SK-N-SH (cell line): ENCODE data around the gene STX16. TPM values are rescaled to one million over a fixed set of nuclear protein-coding genes. Genes with fewer than 3 reads are reported as not detected.

Source experiments
- CTCF ChIA-PET: fragments of 300-600, 350-600 bp; formaldehyde crosslinking; extraction: SDS; loops from one replicate; lab custom pipeline; 2021; lab: Yijun Ruan, JAX
- POLR2A ChIA-PET: fragments of 350-600 bp; sonication (Branson Sonifier 250); formaldehyde crosslinking; extraction: SDS; loops from one replicate; lab custom pipeline; 2020; ENCODE audit warnings: antibody characterized with exemption, inconsistent platforms; lab: Yijun Ruan, JAX
- DNase-seq: peaks from one replicate; pipeline ENCODE4 v3.0.0; 2012
- H2AFZ ChIP-seq: fragments of 200-600 bp; sonication (generic); 2 replicates; pipeline ENCODE4 v1.8.1; 2016; ENCODE audit warnings: antibody characterized with exemption, mild to moderate bottlenecking, low read depth
- H3F3A ChIP-seq: fragments of 200-600 bp; sonication (generic); replicated peaks from 2 replicates; pipeline ENCODE3; 2016; ENCODE audit warnings: antibody characterized with exemption, mild to moderate bottlenecking; ENCODE audit not compliant: insufficient read depth
- H3K27ac ChIP-seq, 2 experiments: fragments of 200-500 bp in 1 of 2; fragments of 200-600 bp in 1 of 2; sonication (Bioruptor generic) in 1 of 2; sonication (generic), shearing (Covaris generic) in 1 of 2; 2 replicates each; pipeline versions ENCODE4 v1.5.1 to v1.6.1; 2014 to 2016; ENCODE audit warnings: low read depth in 2 of 2, inconsistent platforms in 1 of 2, low read length in 1 of 2, mild to moderate bottlenecking in 1 of 2, mixed read lengths in 1 of 2
- H3K27me3 ChIP-seq: fragments of 200-600 bp; sonication (generic), shearing (Covaris generic); 2 replicates; pipeline ENCODE4 v1.6.1; 2016; ENCODE audit warnings: mixed run types; ENCODE audit not compliant: insufficient read depth
- H3K36me3 ChIP-seq, 2 experiments: fragments of 200-500 bp in 1 of 2; fragments of 200-600 bp in 1 of 2; sonication (Bioruptor generic) in 1 of 2; sonication (generic) in 1 of 2; replicated peaks in 1 of 2; 2 replicates each; pipeline versions ENCODE3 to v1.5.1; 2014 to 2016; ENCODE audit warnings: low read length in 1 of 2, mild to moderate bottlenecking in 1 of 2; ENCODE audit not compliant: insufficient read depth in 2 of 2, control insufficient read depth in 1 of 2
- H3K4me1 ChIP-seq, 2 experiments: fragments of 200-500 bp in 1 of 2; fragments of 200-600 bp in 1 of 2; sonication (Bioruptor generic) in 1 of 2; sonication (generic), shearing (Covaris generic) in 1 of 2; 2 replicates each; pipeline versions ENCODE4 v1.5.1 to v1.6.1; 2014 to 2016; ENCODE audit warnings: low read depth in 1 of 2, low read length in 1 of 2, mixed run types in 1 of 2; ENCODE audit not compliant: insufficient read depth in 2 of 2, control insufficient read depth in 1 of 2
- H3K4me2 ChIP-seq: fragments of 200-600 bp; sonication (generic), shearing (Covaris generic); 2 replicates; pipeline ENCODE4 v1.6.1; 2017; ENCODE audit warnings: mixed run types
- H3K4me3 ChIP-seq, 2 experiments: fragments of 200-500 bp in 1 of 2; fragments of 200-600 bp in 1 of 2; sonication (Bioruptor generic) in 1 of 2; sonication (generic), shearing (Covaris generic) in 1 of 2; 2 replicates each; pipeline versions ENCODE4 v1.5.1 to v1.8.1; 2014 to 2016; ENCODE audit warnings: low read depth in 2 of 2, inconsistent platforms in 1 of 2, low read length in 1 of 2, mild to moderate bottlenecking in 1 of 2, mixed read lengths in 1 of 2, moderate library complexity in 1 of 2
- H3K79me2 ChIP-seq: fragments of 200-600 bp; sonication (generic); 2 replicates; pipeline ENCODE4 v1.8.1; 2017; ENCODE audit warnings: mild to moderate bottlenecking; ENCODE audit not compliant: insufficient read depth
- H3K9ac ChIP-seq: fragments of 200-600 bp; sonication (generic); 2 replicates; pipeline ENCODE4 v1.6.1; 2017; ENCODE audit warnings: mixed run types
- H3K9me2 ChIP-seq: fragments of 200-600 bp; sonication (generic); 2 replicates; pipeline ENCODE4 v1.6.1; 2017; ENCODE audit warnings: mixed run types
- H3K9me3 ChIP-seq: fragments of 200-600 bp; sonication (generic); 2 replicates; pipeline ENCODE4 v1.6.1; 2017; ENCODE audit warnings: mixed run types, mild to moderate bottlenecking, moderate library complexity
- H4K20me1 ChIP-seq: fragments of 200-600 bp; sonication (generic); 2 replicates; pipeline ENCODE4 v1.6.1; 2017; ENCODE audit warnings: mild to moderate bottlenecking, mixed run types; ENCODE audit not compliant: insufficient read depth
- CHD2 ChIP-seq: fragments of 150-350 bp; IDR thresholded peaks from 2 replicates; pipeline ENCODE4 v1.6.1; 2018; ENCODE audit warnings: low read length; ENCODE audit not compliant: partially characterized antibody
- FOSL2 ChIP-seq: IDR thresholded peaks from 2 replicates; pipeline ENCODE4 v1.4.0; 2012; ENCODE audit warnings: low read depth, mild to moderate bottlenecking, moderate library complexity, borderline replicate concordance
- FOXJ3 ChIP-seq: sonication (generic); formaldehyde crosslinking; IDR thresholded peaks from 2 replicates; pipeline ENCODE4 v1.5.1; 2020; ENCODE audit warnings: mild to moderate bottlenecking, missing genetic modification reagents
- FOXM1 ChIP-seq: IDR thresholded peaks from 2 replicates; pipeline ENCODE4 v1.4.0; 2012; ENCODE audit warnings: low read depth, mild to moderate bottlenecking
- GATA2 ChIP-seq: sonication (generic); formaldehyde crosslinking; IDR thresholded peaks from 2 replicates; pipeline ENCODE4 v1.5.0; 2020; ENCODE audit warnings: mild to moderate bottlenecking, missing genetic modification reagents
- POLR2AphosphoS5 ChIP-seq: IDR thresholded peaks from 2 replicates; pipeline ENCODE4 v1.6.1; 2012; ENCODE audit warnings: low read depth, low read length
- RAD21 ChIP-seq: IDR thresholded peaks from 2 replicates; pipeline ENCODE4 v1.6.1; 2012; ENCODE audit warnings: mild to moderate bottlenecking, low read length
- RCOR1 ChIP-seq: fragments of 150-350 bp; IDR thresholded peaks from 2 replicates; pipeline ENCODE4 v1.6.1; 2017; ENCODE audit warnings: antibody characterized with exemption, low read length
- TAF1 ChIP-seq: IDR thresholded peaks from 2 replicates; pipeline ENCODE4 v1.6.1; 2012; ENCODE audit warnings: low read depth, mild to moderate bottlenecking, low read length, moderate library complexity, borderline replicate concordance
- USF2 ChIP-seq: fragments of 150-350 bp; IDR thresholded peaks from 2 replicates; pipeline ENCODE4 v1.6.1; 2017; ENCODE audit warnings: antibody characterized with exemption, low read length, low read depth, borderline replicate concordance
- YY1 ChIP-seq: IDR thresholded peaks from 2 replicates; pipeline ENCODE4 v1.4.0; 2012; ENCODE audit warnings: low read depth, mild to moderate bottlenecking
- ZBTB33 ChIP-seq: IDR thresholded peaks from 2 replicates; pipeline ENCODE4 v1.4.0; 2012; ENCODE audit warnings: low read depth, borderline replicate concordance
- WGBS: methylation state at CpG from one replicate; pipeline ENCODE4 v1.1.6; 2017; ENCODE audit warnings: low lambda C conversion rate; 5-methylcytosine and 5-hydroxymethylcytosine counted together
- polyA plus RNA-seq, 3 experiments: library from polyadenylated mRNA; depleted of rRNA; stranded (reverse); fragments of >200 nt; gene quantifications; 2 replicates each; pipeline ENCODE4 v1.2.3, GENCODE V29; 2012
- TF ChIP-seq, protein P1 (sequence below): fragments of 200-600 bp; sonication (generic); IDR thresholded peaks from 2 replicates; pipeline ENCODE4 v1.6.1; 2017; ENCODE audit warnings: antibody characterized with exemption, mild to moderate bottlenecking, moderate library complexity
- TF ChIP-seq, protein P2 (sequence below): IDR thresholded peaks from 2 replicates; pipeline ENCODE4 v1.4.0; 2012; ENCODE audit warnings: low read depth, borderline replicate concordance
- TF ChIP-seq, protein P3 (sequence below): IDR thresholded peaks from 2 replicates; pipeline ENCODE4 v1.4.0; 2012; ENCODE audit warnings: low read depth

The STX16 gene
- polyA plus RNA-seq, 1 of the 3 experiments (the other 2 are of a cell fraction), result 63.8 TPM

DNA sequence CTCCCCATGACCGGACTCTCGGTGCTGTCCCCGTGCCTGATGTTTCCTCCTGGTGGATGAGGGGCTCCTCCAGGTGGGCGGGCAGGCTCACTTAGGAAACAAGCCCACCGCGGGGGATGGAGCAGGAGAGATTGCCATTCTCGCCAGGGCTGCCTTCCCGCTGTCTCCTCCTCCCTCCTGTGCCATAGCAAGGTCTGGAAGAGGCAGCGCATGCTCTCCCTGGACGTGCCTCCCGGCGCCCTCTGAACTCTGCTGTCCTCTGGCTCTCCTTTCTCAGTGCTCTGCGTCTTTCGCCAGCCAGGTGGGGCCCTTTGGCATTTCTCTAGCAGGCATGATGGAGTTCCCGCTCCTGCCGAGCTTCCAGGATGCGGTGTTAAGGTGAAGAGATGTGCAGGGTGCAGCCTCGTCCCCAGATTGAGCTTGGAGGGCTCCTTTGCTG lies 24.1 kb downstream of the STX16 start:
- no peak for DNase-seq
- peaks cover 0 to 4% of the 10 kb centered on the region in 2 experiments; a peak in 1 of 4 replicates for H3K4me1 ChIP-seq
- H3K79me2 ChIP-seq, result peaks cover 11% of the 10 kb centered on the region; the same call in 1 of the 2 replicates
- no peaks in the 10 kb centered on the region for H4K20me1 ChIP-seq
- H3K9me2 ChIP-seq, result no peaks in the 10 kb centered on the region
- no peak overlapping the region for H3K27ac ChIP-seq
- TF ChIP-seq, protein P1, sequence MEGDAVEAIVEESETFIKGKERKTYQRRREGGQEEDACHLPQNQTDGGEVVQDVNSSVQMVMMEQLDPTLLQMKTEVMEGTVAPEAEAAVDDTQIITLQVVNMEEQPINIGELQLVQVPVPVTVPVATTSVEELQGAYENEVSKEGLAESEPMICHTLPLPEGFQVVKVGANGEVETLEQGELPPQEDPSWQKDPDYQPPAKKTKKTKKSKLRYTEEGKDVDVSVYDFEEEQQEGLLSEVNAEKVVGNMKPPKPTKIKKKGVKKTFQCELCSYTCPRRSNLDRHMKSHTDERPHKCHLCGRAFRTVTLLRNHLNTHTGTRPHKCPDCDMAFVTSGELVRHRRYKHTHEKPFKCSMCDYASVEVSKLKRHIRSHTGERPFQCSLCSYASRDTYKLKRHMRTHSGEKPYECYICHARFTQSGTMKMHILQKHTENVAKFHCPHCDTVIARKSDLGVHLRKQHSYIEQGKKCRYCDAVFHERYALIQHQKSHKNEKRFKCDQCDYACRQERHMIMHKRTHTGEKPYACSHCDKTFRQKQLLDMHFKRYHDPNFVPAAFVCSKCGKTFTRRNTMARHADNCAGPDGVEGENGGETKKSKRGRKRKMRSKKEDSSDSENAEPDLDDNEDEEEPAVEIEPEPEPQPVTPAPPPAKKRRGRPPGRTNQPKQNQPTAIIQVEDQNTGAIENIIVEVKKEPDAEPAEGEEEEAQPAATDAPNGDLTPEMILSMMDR, result no peak
- TF ChIP-seq USF2 (no peak), FOSL2 (no peak), GATA2 (CRISPR knock-in tag) (no peak), POLR2AphosphoS5 (no peak), RAD21 (no peak), CHD2 (no peak), FOXM1 (no peak), YY1 (no peak)
- TF ChIP-seq, protein P2, sequence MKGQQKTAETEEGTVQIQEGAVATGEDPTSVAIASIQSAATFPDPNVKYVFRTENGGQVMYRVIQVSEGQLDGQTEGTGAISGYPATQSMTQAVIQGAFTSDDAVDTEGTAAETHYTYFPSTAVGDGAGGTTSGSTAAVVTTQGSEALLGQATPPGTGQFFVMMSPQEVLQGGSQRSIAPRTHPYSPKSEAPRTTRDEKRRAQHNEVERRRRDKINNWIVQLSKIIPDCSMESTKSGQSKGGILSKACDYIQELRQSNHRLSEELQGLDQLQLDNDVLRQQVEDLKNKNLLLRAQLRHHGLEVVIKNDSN, result no peak
- TF ChIP-seq, protein P3, sequence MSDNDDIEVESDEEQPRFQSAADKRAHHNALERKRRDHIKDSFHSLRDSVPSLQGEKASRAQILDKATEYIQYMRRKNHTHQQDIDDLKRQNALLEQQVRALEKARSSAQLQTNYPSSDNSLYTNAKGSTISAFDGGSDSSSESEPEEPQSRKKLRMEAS, result no peak
- WGBS, result 98% methylated on average over 18 of the region's 18 CpGs
- H2AFZ ChIP-seq, result no peak overlapping the region
- ChIA-PET POLR2A (no interaction called here), CTCF (no interaction called here)
- peaks cover 68 to 78% of the 10 kb centered on the region in 2 experiments for H3K36me3 ChIP-seq
- no peaks in the 10 kb centered on the region for H3F3A ChIP-seq
- no peak overlapping the region for H3K9ac ChIP-seq
- no peaks in the 10 kb centered on the region for H3K27me3 ChIP-seq
- no peak overlapping the region for H3K4me2 ChIP-seq
- no peaks in the 10 kb centered on the region for H3K9me3 ChIP-seq
- no peak overlapping the region for H3K4me3 ChIP-seq

GRCh38 chr20:58675641-58676040 lies 24.6 kb downstream of the STX16 start:
- DNase-seq, result no peak
- WGBS, result 94% methylated on average over 17 of the region's 17 CpGs
- no peak for TF ChIP-seq FOXJ3 (CRISPR knock-in tag)
- no peak for TF ChIP-seq ZBTB33
- TF ChIP-seq TAF1, result no peak
- TF ChIP-seq RCOR1, result no peak
- TF ChIP-seq FOSL2, result no peak
- peaks cover 66 to 78% of the 10 kb centered on the region in 2 experiments for H3K36me3 ChIP-seq
- no peaks in the 10 kb centered on the region for H3K9me3 ChIP-seq
- H3K4me1 ChIP-seq, result peaks cover 0 to 4% of the 10 kb centered on the region in 2 experiments; a peak in 1 of 4 replicates
- no peak overlapping the region for H3K4me2 ChIP-seq
- no peaks in the 10 kb centered on the region for H3F3A ChIP-seq
- ChIA-PET POLR2A (no interaction called here), CTCF (no interaction called here)
- H3K4me3 ChIP-seq, result no peak overlapping the region
- no peak overlapping the region for H2AFZ ChIP-seq
- no peak overlapping the region for H3K27ac ChIP-seq
- no peak overlapping the region for H3K9ac ChIP-seq
- no peaks in the 10 kb centered on the region for H3K9me2 ChIP-seq
- no peaks in the 10 kb centered on the region for H4K20me1 ChIP-seq
- peaks cover 11% of the 10 kb centered on the region; the same call in 1 of the 2 replicates for H3K79me2 ChIP-seq
- H3K27me3 ChIP-seq, result no peaks in the 10 kb centered on the region
